ENCODE results near the gene PPP1CA.

- TF ChIP-seq CTCF (IDR thresholded peaks at IDR 0.05) (no peak), RFX5 (IDR thresholded peaks at IDR 0.05) (no peak)
Observed at GRCh38 chr11:67407688-67408163, 6.1 kb upstream of the PPP1CA start.
